HL-60/S4 (cell line): ENCODE data around the gene FUZ.

ENCODE experiments used
- in situ Hi-C: fragments of 300-500 bp; cut with MboI; formaldehyde crosslinking; loops from 2 replicates; pipeline ENCODE4 v1.14.3; 2022; ENCODE audit warnings: low sequenced_read_pairs

The FUZ gene

GRCh38 chr19:49786376-49786820 is 26.7 kb downstream of the FUZ start:
- in situ Hi-C loops: no loop called here

GRCh38 chr19:49782515-49782914 is 30.6 kb downstream of the FUZ start:
- in situ Hi-C loops: no loop called here

- in situ Hi-C loops: no loop called here
Measured at GRCh38 chr19:49781394-49781793, 31.7 kb downstream of the FUZ start.

GRCh38 chr19:49780861-49781260 is 32.2 kb downstream of the FUZ start:
- in situ Hi-C loops: no loop called here

- in situ Hi-C loops: no loop called here
Measured at GRCh38 chr19:49779731-49780555, 33.1 kb downstream of the FUZ start.

- in situ Hi-C loops: no loop called here
Measured at GRCh38 chr19:49776371-49776764, 36.7 kb downstream of the FUZ start.

- in situ Hi-C loops: no loop called here
Measured at GRCh38 chr19:49775742-49776370, 37.2 kb downstream of the FUZ start.

GRCh38 chr19:49774969-49775368 is 38.1 kb downstream of the FUZ start:
- in situ Hi-C loops: no loop called here

GRCh38 chr19:49773663-49774350 is 39.3 kb downstream of the FUZ start:
- in situ Hi-C loops: no loop called here

GRCh38 chr19:49772850-49773432 is 40.2 kb downstream of the FUZ start:
- in situ Hi-C loops: no loop called here

- in situ Hi-C loops: no loop called here
Measured at GRCh38 chr19:49771674-49772139, 41.4 kb downstream of the FUZ start.

- in situ Hi-C loops: no loop called here
Measured at GRCh38 chr19:49770529-49770928, 42.6 kb downstream of the FUZ start.

GRCh38 chr19:49767967-49768581 is 45.0 kb downstream of the FUZ start:
- in situ Hi-C loops: no loop called here

GRCh38 chr19:49767381-49767780 is 45.7 kb downstream of the FUZ start:
- in situ Hi-C loops: no loop called here

GRCh38 chr19:49766930-49767299 is 46.2 kb downstream of the FUZ start, which contains the start of gene AP2A1:
AP2A1 (plus strand) TSS chr19:49767001; CDS start chr19:49767134, 133 bp downstream.
- in situ Hi-C loops: no loop called here

- in situ Hi-C loops: no loop called here
Measured at GRCh38 chr19:49766007-49766929, 46.8 kb downstream of the FUZ start.

GRCh38 chr19:49764341-49764740 is 48.8 kb downstream of the FUZ start:
- in situ Hi-C loops: no loop called here

GRCh38 chr19:49763230-49763629 is 49.9 kb downstream of the FUZ start, which contains the start of gene TSKS:
TSKS (minus strand) TSS chr19:49763306; CDS start chr19:49763247, 59 bp downstream.
- in situ Hi-C loops: no loop called here

GRCh38 chr19:49761625-49762311 is 51.3 kb downstream of the FUZ start:
- in situ Hi-C loops: no loop called here
